ENCODE measurements around the gene ZFP91. TPM values are rescaled to one million over a fixed set of nuclear protein-coding genes. Genes with fewer than 3 reads are reported as not detected.

Gene ZFP91
- total and polyA plus RNA-seq, 2 of the 4 experiments (the other 2 are of a cell fraction), result 20.7 to 25.3 TPM

DNA sequence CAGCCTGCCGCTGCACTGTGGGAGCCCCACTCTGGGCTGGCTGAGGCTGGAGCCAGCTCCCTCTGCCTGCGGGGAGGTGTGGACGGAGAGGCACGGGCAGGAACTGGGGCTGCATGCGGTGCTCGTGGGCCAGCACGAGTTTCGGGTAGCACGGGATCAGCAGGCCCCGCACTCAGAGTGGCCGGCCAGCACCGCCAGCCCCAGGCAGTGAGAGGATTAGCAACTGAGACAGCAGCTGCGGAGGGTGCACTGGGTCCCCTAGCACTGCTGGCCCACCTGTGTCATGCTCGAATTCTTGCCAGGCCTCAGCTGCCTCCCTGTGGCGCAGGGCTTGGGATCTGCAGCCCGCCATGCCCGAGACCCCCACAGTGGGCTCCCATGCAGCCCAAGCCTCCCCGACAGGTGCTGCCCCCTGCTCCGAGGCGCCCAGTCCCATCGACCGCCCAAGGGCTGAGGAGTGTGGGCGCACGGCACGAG lies 47.0 kb upstream of the ZFP91 start:
- no peak overlapping the region for H3K4me3 ChIP-seq (ENCODE audit: insufficient read depth, low read depth, low read length)
- H3K56ac ChIP-seq (ENCODE audit: extremely low read depth, insufficient read depth, low read length), result no peak overlapping the region
- H3K27ac ChIP-seq (ENCODE audit: insufficient read depth, low read length), result no peak overlapping the region
- 97% methylated on average over 11 of the region's 25 CpGs; no CpG with 5 or more reads in 1 of the 2 experiments for WGBS, 2 experiments (ENCODE audit: extremely low coverage in 2 of 2, insufficient read length in 1 of 2)
- H3K36me3 ChIP-seq (ENCODE audit: control insufficient read depth, insufficient read depth, low read length), result peaks cover 5% of the 10 kb centered on the region
- intact Hi-C loops (cut with micrococcal nuclease), result no loop called here
- H2BK5ac ChIP-seq (ENCODE audit: low read depth, low read length, poor library complexity, severe bottlenecking), result no peak overlapping the region
- no peak overlapping the region for H2BK120ac ChIP-seq (ENCODE audit: low read depth, low read length)
- dilution Hi-C loops (cut with HindIII; ENCODE audit: low sequenced_read_pairs, unreplicated experiment), result no loop called here
- H3K9me1 ChIP-seq (ENCODE audit: insufficient read depth, low read length), result no peaks in the 10 kb centered on the region
- H3K9ac ChIP-seq (ENCODE audit: low read depth, low read length), result no peak overlapping the region
- H2AFZ ChIP-seq (replicated peaks; ENCODE audit: low read length, poor library complexity), result no peak overlapping the region
- no peak overlapping the region for H3K4ac ChIP-seq (ENCODE audit: low read depth, low read length)
- no peak overlapping the region for H2AK9ac ChIP-seq (replicated peaks; ENCODE audit: low read depth, low read length, poor library complexity)
- no peaks in the 10 kb centered on the region for H3K9me3 ChIP-seq (ENCODE audit: control insufficient read depth, insufficient read depth, low read length)
- no peak for DNase-seq
- no peaks in the 10 kb centered on the region for H3K79me1 ChIP-seq (ENCODE audit: low read depth in 1 of 2, low read length in 2 of 2)
- no peak overlapping the region for H4K5ac ChIP-seq (ENCODE audit: low read depth, low read length)
- no peak overlapping the region for H3K23ac ChIP-seq (ENCODE audit: low read depth, low read length)
- H4K8ac ChIP-seq (ENCODE audit: low read depth in 2 of 2, low read length in 2 of 2), result no peak overlapping the region
- no peak for ATAC-seq (ENCODE audit: low read depth)
- H3K27me3 ChIP-seq (ENCODE audit: control insufficient read depth, insufficient read depth, low read length), result no peaks in the 10 kb centered on the region
- no peak overlapping the region for H3K18ac ChIP-seq (ENCODE audit: low read depth, low read length)
- TF ChIP-seq CEBPB (IDR thresholded peaks at IDR 0.05; ENCODE audit: low read depth, low read length) (no peak), RAD21 (IDR thresholded peaks at IDR 0.05; ENCODE audit: low read length) (no peak), NFE2L2 (IDR thresholded peaks at IDR 0.05; ENCODE audit: low read depth, low read length) (no peak), RFX5 (IDR thresholded peaks at IDR 0.05; ENCODE audit: low read depth, low read length) (no peak), CHD1 (IDR thresholded peaks at IDR 0.05; ENCODE audit: low read depth, low read length) (no peak), FOS (IDR thresholded peaks at IDR 0.05; ENCODE audit: low read depth, low read length) (no peak), MXI1 (IDR thresholded peaks at IDR 0.05; ENCODE audit: borderline replicate concordance, low read depth, low read length) (no peak), BHLHE40 (IDR thresholded peaks at IDR 0.05; ENCODE audit: low read depth, low read length) (no peak), SMC3 (IDR thresholded peaks at IDR 0.05; ENCODE audit: low read depth, low read length) (no peak), RCOR1 (IDR thresholded peaks at IDR 0.05; ENCODE audit: insufficient replicate concordance, low read length) (no peak), POLR2A (IDR thresholded peaks at IDR 0.05; ENCODE audit: low read depth, low read length) (no peak), MAFK (IDR thresholded peaks at IDR 0.05; ENCODE audit: low read depth, low read length) (no peak)
- TF ChIP-seq, protein P1, sequence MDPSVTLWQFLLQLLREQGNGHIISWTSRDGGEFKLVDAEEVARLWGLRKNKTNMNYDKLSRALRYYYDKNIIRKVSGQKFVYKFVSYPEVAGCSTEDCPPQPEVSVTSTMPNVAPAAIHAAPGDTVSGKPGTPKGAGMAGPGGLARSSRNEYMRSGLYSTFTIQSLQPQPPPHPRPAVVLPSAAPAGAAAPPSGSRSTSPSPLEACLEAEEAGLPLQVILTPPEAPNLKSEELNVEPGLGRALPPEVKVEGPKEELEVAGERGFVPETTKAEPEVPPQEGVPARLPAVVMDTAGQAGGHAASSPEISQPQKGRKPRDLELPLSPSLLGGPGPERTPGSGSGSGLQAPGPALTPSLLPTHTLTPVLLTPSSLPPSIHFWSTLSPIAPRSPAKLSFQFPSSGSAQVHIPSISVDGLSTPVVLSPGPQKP (IDR thresholded peaks at IDR 0.05; ENCODE audit: borderline replicate concordance, low read depth, low read length), result no peak
- TF ChIP-seq, protein P2, sequence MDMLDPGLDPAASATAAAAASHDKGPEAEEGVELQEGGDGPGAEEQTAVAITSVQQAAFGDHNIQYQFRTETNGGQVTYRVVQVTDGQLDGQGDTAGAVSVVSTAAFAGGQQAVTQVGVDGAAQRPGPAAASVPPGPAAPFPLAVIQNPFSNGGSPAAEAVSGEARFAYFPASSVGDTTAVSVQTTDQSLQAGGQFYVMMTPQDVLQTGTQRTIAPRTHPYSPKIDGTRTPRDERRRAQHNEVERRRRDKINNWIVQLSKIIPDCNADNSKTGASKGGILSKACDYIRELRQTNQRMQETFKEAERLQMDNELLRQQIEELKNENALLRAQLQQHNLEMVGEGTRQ (IDR thresholded peaks at IDR 0.05; ENCODE audit: low read depth, low read length), result no peak
- TF ChIP-seq, protein P3, sequence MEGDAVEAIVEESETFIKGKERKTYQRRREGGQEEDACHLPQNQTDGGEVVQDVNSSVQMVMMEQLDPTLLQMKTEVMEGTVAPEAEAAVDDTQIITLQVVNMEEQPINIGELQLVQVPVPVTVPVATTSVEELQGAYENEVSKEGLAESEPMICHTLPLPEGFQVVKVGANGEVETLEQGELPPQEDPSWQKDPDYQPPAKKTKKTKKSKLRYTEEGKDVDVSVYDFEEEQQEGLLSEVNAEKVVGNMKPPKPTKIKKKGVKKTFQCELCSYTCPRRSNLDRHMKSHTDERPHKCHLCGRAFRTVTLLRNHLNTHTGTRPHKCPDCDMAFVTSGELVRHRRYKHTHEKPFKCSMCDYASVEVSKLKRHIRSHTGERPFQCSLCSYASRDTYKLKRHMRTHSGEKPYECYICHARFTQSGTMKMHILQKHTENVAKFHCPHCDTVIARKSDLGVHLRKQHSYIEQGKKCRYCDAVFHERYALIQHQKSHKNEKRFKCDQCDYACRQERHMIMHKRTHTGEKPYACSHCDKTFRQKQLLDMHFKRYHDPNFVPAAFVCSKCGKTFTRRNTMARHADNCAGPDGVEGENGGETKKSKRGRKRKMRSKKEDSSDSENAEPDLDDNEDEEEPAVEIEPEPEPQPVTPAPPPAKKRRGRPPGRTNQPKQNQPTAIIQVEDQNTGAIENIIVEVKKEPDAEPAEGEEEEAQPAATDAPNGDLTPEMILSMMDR (conservative IDR thresholded peaks at IDR 0.05; ENCODE audit: low read depth, low read length), result no peak
- no peaks in the 10 kb centered on the region; the same call in 1 of the 2 replicates for H3K4me1 ChIP-seq (ENCODE audit: control insufficient read depth, insufficient read depth, low read length)
- H4K91ac ChIP-seq (ENCODE audit: insufficient read depth, low read depth, low read length), result no peak overlapping the region
- no TSS peak for BruUV-seq (replicated peaks)
- ChIA-PET POLR2A (ENCODE audit: unreplicated experiment) (no interaction called here), CTCF (no interaction called here)
- H3K14ac ChIP-seq (replicated peaks; ENCODE audit: low read depth, low read length), result no peak overlapping the region
- in situ Hi-C loops (cut with MboI; ENCODE audit: low sequenced_read_pairs), result no loop called here
- no peak overlapping the region for H2BK15ac ChIP-seq (ENCODE audit: low read depth, low read length)
- H3K4me2 ChIP-seq (ENCODE audit: low read depth, low read length), result no peak overlapping the region
- no peak overlapping the region for H2AK5ac ChIP-seq (ENCODE audit: low read depth, low read length)
- H4K20me1 ChIP-seq (ENCODE audit: insufficient read depth, low read length), result no peaks in the 10 kb centered on the region
- no peak overlapping the region for H2BK20ac ChIP-seq (ENCODE audit: low read depth, low read length)
